AG04450 (cell line): Measurements from ENCODE around the gene ARRDC1. TPM values are rescaled to one million over a fixed set of nuclear protein-coding genes. Genes with fewer than 3 reads are reported as not detected.

Experiments
- CTCF ChIA-PET: fragments of 300-600, 350-600 bp; formaldehyde crosslinking; extraction: SDS; loops from one replicate; lab custom pipeline; 2022; ENCODE audit warnings: antibody characterized with exemption, inconsistent platforms; lab: Charles Lee
- POLR2A ChIA-PET: fragments of 350-600 bp; formaldehyde crosslinking; extraction: SDS; loops from one replicate; lab custom pipeline; 2021; ENCODE audit warnings: antibody characterized with exemption, inconsistent platforms; lab: Yijun Ruan, JAX
- DNase-seq: peaks from one replicate; pipeline ENCODE4 v3.0.0-alpha.2; 2011; ENCODE audit warnings: low read depth, low spot score
- H3K27ac ChIP-seq: one replicate; pipeline ENCODE4 v1.5.1; 2012; ENCODE audit warnings: low read depth, low read length, control low read depth
- H3K27me3 ChIP-seq: one replicate; pipeline ENCODE4 v1.6.0; 2012; ENCODE audit warnings: low read length; ENCODE audit not compliant: control insufficient read depth, insufficient read depth
- H3K4me3 ChIP-seq: 2 replicates; pipeline ENCODE4 v1.5.1; 2011; ENCODE audit warnings: mild to moderate bottlenecking, low read depth, low read length, control low read depth
- H3K9me3 ChIP-seq: 2 replicates; pipeline ENCODE4 v1.5.1; 2012; ENCODE audit warnings: low read length; ENCODE audit not compliant: control insufficient read depth, insufficient read depth
- polyA plus RNA-seq: library from polyadenylated mRNA; depleted of rRNA; stranded (reverse); fragments of >200 nt; gene quantifications from 2 replicates; pipeline ENCODE4 v1.2.3, GENCODE V29; 2011
- TF ChIP-seq, protein P1 (sequence below): IDR thresholded peaks from 2 replicates; pipeline ENCODE4 v1.5.1; 2011; ENCODE audit warnings: low read depth, low read length, control low read depth, inconsistent platforms

ARRDC1 gene
- polyA plus RNA-seq, 1 experiment: 12.1 TPM

DNA sequence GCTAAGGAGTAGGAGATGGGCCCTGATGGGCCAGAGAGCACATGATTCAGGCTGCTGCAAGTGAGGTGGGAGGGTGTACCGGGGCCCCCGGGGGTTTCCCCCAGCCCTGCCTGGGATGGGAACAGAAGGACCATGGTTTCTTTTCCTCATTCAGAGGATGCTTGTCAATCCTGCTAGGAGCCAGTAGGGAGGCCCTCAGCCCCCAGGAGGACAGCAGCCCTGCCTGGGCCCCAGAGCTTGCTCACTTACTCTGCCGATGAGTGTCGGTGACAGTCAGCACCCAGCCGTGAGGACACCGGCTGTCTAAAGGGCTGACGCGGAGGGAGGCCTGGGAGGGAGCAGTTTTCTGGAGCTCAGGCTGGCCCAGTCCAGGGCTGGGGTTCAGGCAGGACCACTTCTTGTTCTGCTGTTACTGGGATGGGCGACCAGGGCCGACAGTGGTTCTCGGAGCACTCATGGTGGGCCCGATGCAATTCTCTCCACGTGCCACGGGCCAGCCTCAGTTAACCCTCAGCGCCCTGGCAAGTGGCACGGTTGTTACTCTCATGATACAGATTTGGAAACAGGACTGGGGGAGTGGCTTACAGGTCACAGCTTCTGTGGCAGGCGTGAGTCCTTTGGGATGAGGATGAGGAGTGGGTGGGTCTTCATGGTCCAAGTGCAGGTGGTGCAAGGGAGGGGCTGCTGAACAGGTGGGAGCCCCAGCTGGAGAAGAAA lies 1.8 kb downstream of the ARRDC1 start:
- ChIA-PET CTCF (no interaction called here), POLR2A (no interaction called here)
- H3K27me3 ChIP-seq: peaks cover 4% of the 10 kb centered on the region
- H3K9me3 ChIP-seq: no peaks in the 10 kb centered on the region; the same call in 1 of the 2 replicates
- TF ChIP-seq, protein P1, sequence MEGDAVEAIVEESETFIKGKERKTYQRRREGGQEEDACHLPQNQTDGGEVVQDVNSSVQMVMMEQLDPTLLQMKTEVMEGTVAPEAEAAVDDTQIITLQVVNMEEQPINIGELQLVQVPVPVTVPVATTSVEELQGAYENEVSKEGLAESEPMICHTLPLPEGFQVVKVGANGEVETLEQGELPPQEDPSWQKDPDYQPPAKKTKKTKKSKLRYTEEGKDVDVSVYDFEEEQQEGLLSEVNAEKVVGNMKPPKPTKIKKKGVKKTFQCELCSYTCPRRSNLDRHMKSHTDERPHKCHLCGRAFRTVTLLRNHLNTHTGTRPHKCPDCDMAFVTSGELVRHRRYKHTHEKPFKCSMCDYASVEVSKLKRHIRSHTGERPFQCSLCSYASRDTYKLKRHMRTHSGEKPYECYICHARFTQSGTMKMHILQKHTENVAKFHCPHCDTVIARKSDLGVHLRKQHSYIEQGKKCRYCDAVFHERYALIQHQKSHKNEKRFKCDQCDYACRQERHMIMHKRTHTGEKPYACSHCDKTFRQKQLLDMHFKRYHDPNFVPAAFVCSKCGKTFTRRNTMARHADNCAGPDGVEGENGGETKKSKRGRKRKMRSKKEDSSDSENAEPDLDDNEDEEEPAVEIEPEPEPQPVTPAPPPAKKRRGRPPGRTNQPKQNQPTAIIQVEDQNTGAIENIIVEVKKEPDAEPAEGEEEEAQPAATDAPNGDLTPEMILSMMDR: no peak
- no peak overlapping the region for H3K27ac ChIP-seq
- H3K4me3 ChIP-seq: peak overlapping the region; percentile 71; the same call in 1 of the 2 replicates
- DNase-seq: no peak

DNA sequence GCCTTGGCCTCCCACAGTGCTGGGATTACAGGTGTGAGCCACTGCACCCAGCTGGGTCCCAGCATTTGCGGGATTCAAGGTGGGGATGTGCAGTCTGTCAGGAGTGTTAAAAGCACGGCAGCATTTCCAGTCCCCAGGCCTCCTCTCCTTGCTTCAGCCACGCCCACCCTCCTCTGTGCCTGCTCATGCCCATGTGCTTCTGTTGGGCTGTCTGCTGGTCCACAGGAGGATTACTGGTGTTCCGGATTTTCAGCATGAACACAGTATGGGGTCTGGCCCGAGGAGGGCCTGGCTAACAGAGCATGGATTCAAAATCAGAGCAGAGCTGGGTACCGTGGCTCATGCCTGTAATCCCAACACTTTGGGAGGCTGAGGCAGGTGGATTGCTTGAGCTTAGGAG lies 5.5 kb downstream of the ARRDC1 start:
- CTCF ChIA-PET: no interaction called here
- no peak for DNase-seq

GRCh38 chr9:137611623-137612609 lies 6.4 kb downstream of the ARRDC1 start:
- CTCF ChIA-PET: no interaction called here
- TF ChIP-seq, protein P1: no peak
- no peak overlapping the region for H3K4me3 ChIP-seq
- peak; percentile 29 for DNase-seq
- H3K27me3 ChIP-seq: no peaks in the 10 kb centered on the region
- no peaks in the 10 kb centered on the region; the same call in 1 of the 2 replicates for H3K9me3 ChIP-seq
- H3K27ac ChIP-seq: peak overlapping the region; percentile 31
- POLR2A ChIA-PET: interaction anchor here (0.6 kb wide), 1 partner anchor 32 kb away, joined by 3 read pairs; no protein-coding TSS in a partner anchor

More for the DNA sequence above, 5.5 kb downstream of the ARRDC1 start:
- Histone ChIP-seq H3K4me3 (no peak overlapping the region), H3K27me3 (no peaks in the 10 kb centered on the region), H3K27ac (no peak overlapping the region), H3K9me3 (no peaks in the 10 kb centered on the region; the same call in 1 of the 2 replicates)
- POLR2A ChIA-PET: no interaction called here
- TF ChIP-seq, protein P1: no peak

GRCh38 chr9:137612741-137613142 lies 7.3 kb downstream of the ARRDC1 start:
- Histone ChIP-seq H3K27ac (peak overlapping the region; percentile 31), H3K9me3 (no peaks in the 10 kb centered on the region; the same call in 1 of the 2 replicates), H3K4me3 (no peak overlapping the region), H3K27me3 (no peaks in the 10 kb centered on the region)
- TF ChIP-seq, protein P1: no peak
- ChIA-PET CTCF (no interaction called here), POLR2A (interaction anchor here (0.6 kb wide), 1 partner anchor 33 kb away, joined by 3 read pairs; no protein-coding TSS in a partner anchor)
- DNase-seq: no peak
